AG10803 (cell line): ENCODE measurements around the gene ILDR2.
"Not testable (repeated sequence)": the region's sequence is repeated elsewhere in the genome, so short reads cannot be mapped to it uniquely, and the experiment has no call there.

Experiments
- DNase-seq: peaks from one replicate; pipeline ENCODE4 v3.0.0; 2010; ENCODE audit warnings: low read depth
- H3K4me3 ChIP-seq: 2 replicates; pipeline ENCODE4 v1.5.1; 2011; ENCODE audit warnings: mild to moderate bottlenecking, low read length, control low read depth
- CTCF ChIP-seq: conservative IDR thresholded peaks from 2 replicates; pipeline ENCODE4 v1.5.1; 2011; ENCODE audit warnings: mild to moderate bottlenecking, low read length, control low read depth, inconsistent platforms

ILDR2 gene

DNA sequence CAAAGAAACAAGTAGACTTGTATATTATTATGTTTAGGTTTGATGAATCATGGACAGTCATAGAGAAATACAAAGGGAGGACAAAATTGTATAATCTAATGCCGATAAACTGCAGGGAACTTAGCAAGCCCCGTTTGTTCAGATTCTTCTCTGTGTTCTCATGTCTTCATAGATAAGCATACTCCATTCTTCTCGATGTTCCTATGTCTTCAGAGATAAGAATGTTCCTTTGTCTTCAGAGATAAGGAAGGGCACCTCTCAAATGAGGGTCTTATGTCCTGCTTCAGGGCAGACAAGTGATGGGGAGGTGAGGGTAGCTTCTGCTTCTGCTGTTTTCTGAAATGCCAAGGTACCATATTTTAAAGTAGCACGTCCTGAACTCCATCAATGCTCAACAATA lies 79.6 kb downstream of the ILDR2 start:
- H3K4me3 ChIP-seq = no peak overlapping the region
- no peak for DNase-seq
- no peak for TF ChIP-seq CTCF

GRCh38 chr1:166889776-166890175 lies 85.6 kb downstream of the ILDR2 start:
- H3K4me3 ChIP-seq = no peak overlapping the region
- TF ChIP-seq CTCF = no peak
- DNase-seq = no peak

- no peak for DNase-seq
- no peak overlapping the region for H3K4me3 ChIP-seq
- no peak for TF ChIP-seq CTCF
These were observed 86.8 kb downstream of the ILDR2 start for GRCh38 chr1:166888373-166889111.

DNA sequence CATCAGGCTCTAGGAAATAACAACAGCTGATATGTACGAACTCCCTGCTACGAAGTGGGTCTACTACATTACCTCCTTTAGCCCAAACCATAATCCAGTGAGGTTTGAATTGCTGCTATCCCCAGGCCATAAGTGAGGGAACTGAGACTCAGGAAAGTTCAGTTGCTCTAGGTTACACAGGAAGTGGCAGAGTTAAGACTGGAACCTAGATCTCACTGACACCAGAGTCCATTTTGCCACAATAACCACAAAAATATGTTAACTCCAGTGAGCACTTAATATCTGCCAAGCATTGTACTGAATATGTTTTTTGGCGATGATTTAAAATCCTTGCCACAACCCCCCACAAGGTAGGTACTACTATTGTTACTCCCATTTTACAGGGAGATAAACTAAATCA lies 90.4 kb downstream of the ILDR2 start:
- no peak overlapping the region for H3K4me3 ChIP-seq
- no peak for DNase-seq
- TF ChIP-seq CTCF = no peak

DNA sequence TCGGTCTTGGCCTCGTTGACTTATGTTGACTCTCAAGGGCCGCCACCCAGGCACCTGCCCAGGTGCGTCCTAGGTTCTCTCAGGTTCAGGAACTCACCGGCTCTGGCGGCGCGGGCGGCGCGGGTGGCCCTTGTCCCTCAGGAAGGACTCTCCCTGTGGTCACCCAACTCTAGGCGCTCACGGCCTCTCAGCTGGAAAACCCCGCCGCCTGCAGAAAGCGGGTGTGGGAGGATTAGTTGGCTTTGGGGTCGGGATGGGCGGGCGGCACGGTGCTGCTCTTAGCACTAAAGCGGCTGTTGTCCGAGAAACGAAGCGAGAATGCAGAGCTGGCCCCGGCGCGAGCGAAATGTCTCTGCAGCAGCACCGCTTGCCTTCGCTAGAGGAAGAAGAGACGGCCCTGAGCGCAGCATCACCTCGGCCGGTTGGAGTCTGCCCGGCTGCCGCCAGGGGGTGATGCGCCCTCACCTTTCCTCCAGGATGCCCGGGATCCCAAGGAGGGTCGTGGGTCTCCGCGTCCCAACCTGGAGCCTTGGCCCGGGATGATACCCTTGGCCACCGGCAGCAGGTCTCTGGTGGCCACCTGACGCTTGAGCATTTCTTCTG lies 91.2 kb downstream of the ILDR2 start:
- peak; percentile 59 for TF ChIP-seq CTCF
- peak; percentile 28 for DNase-seq
- H3K4me3 ChIP-seq = no peak overlapping the region

DNA sequence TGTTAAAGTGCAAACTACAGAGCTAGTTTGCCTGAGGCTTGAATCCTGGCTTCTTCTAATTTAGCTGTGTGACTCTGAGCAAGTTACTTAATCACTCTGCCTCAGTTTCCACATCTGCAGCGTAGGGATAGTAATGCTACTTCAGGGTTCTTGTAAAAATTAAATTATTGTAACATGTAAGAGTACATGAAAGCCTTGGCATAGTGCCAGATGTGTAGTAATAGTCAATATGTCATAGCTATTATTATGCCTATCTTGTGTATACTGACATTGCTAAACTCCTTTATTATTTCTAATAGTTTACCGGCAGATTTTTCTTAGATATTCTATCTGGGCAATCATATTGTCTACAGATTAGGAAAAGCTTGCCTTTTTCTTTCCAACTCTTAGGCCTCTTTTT lies 92.4 kb downstream of the ILDR2 start:
- TF ChIP-seq CTCF = no peak
- no peak for DNase-seq
- no peak overlapping the region for H3K4me3 ChIP-seq

GRCh38 chr1:166878173-166878917 lies 97.0 kb downstream of the ILDR2 start:
- not testable (repeated sequence) for DNase-seq, H3K4me3 ChIP-seq
